ENCODE measurements around the gene APAF1. TPM values are rescaled to one million over a fixed set of nuclear protein-coding genes. Genes with fewer than 3 reads are reported as not detected.
A peak's percentile ranks its signal among the peaks of the same experiment; 100 is the strongest.

APAF1 gene
- total and polyA plus RNA-seq, 2 donors from 2014 or later = 4.6 to 16.1 TPM

- intact Hi-C loops (cut with DNase I) = no loop called here
- no peak overlapping the region for H3K9ac ChIP-seq (ENCODE audit: low read length in 3 of 3)
- H3K4me3 ChIP-seq (ENCODE audit: low read length in 3 of 3) = no peak overlapping the region
- FAIRE-seq (no peak), DNase-seq (no peak)
- no peak for TF ChIP-seq CTCF (IDR thresholded peaks at IDR 0.05; ENCODE audit: borderline replicate concordance, extremely low read depth, insufficient read depth)
- peaks cover 4 to 15% (median 9%) of the 10 kb centered on the region in 3 donors for H3K36me3 ChIP-seq (ENCODE audit: control insufficient read depth in 2 of 3, insufficient read depth in 3 of 3, low read length in 3 of 3)
- H3K27me3 ChIP-seq (ENCODE audit: control insufficient read depth, insufficient read depth, low read length) = no peaks in the 10 kb centered on the region
- H3K9me3 ChIP-seq (ENCODE audit: control insufficient read depth in 2 of 3, insufficient read depth in 1 of 3, low read length in 3 of 3) = no peaks in the 10 kb centered on the region
- no peaks in the 10 kb centered on the region for H3K4me1 ChIP-seq (ENCODE audit: control insufficient read depth in 2 of 3, insufficient read depth in 2 of 3, low read depth in 1 of 3, low read length in 3 of 3)
- H3K27ac ChIP-seq (ENCODE audit: low read depth in 2 of 2, low read length in 2 of 2) = no peak overlapping the region
Observed at GRCh38 chr12:98678946-98679610, 34.0 kb downstream of the APAF1 start.

GRCh38 chr12:98679611-98680005 lies 34.5 kb downstream of the APAF1 start:
- Histone ChIP-seq H3K36me3 (ENCODE audit: control insufficient read depth in 2 of 3, insufficient read depth in 3 of 3, low read length in 3 of 3) (peaks cover 4 to 18% (median 9%) of the 10 kb centered on the region in 3 donors), H3K9me3 (ENCODE audit: control insufficient read depth in 2 of 3, insufficient read depth in 1 of 3, low read length in 3 of 3) (no peaks in the 10 kb centered on the region), H3K27me3 (ENCODE audit: control insufficient read depth, insufficient read depth, low read length) (no peaks in the 10 kb centered on the region), H3K27ac (ENCODE audit: low read depth in 2 of 2, low read length in 2 of 2) (no peak overlapping the region), H3K9ac (ENCODE audit: low read length in 3 of 3) (no peak overlapping the region), H3K4me3 (ENCODE audit: low read length in 3 of 3) (no peak overlapping the region), H3K4me1 (ENCODE audit: control insufficient read depth in 2 of 3, insufficient read depth in 2 of 3, low read depth in 1 of 3, low read length in 3 of 3) (no peaks in the 10 kb centered on the region)
- FAIRE-seq = no peak
- intact Hi-C loops (cut with DNase I) = no loop called here
- no peak for TF ChIP-seq CTCF (IDR thresholded peaks at IDR 0.05; ENCODE audit: borderline replicate concordance, extremely low read depth, insufficient read depth)
- peak in 1 of 5 donors; percentile 68 for DNase-seq

GRCh38 chr12:98684199-98684598 lies 39.1 kb downstream of the APAF1 start:
- no peak for DNase-seq
- Histone ChIP-seq H3K36me3 (ENCODE audit: control insufficient read depth in 2 of 3, insufficient read depth in 3 of 3, low read length in 3 of 3) (peaks cover 4 to 20% (median 9%) of the 10 kb centered on the region in 3 donors), H3K4me3 (ENCODE audit: low read length in 3 of 3) (no peak overlapping the region), H3K27ac (ENCODE audit: low read depth in 2 of 2, low read length in 2 of 2) (no peak overlapping the region), H3K4me1 (ENCODE audit: control insufficient read depth in 2 of 3, insufficient read depth in 2 of 3, low read depth in 1 of 3, low read length in 3 of 3) (no peaks in the 10 kb centered on the region), H3K27me3 (ENCODE audit: control insufficient read depth, insufficient read depth, low read length) (no peaks in the 10 kb centered on the region), H3K9me3 (ENCODE audit: control insufficient read depth in 2 of 3, insufficient read depth in 1 of 3, low read length in 3 of 3) (no peaks in the 10 kb centered on the region), H3K9ac (ENCODE audit: low read length in 3 of 3) (no peak overlapping the region)
- intact Hi-C loops (cut with DNase I) = no loop called here
- TF ChIP-seq CTCF (IDR thresholded peaks at IDR 0.05; ENCODE audit: borderline replicate concordance, extremely low read depth, insufficient read depth) = no peak
- FAIRE-seq = no peak

- no peaks in the 10 kb centered on the region for H3K4me1 ChIP-seq (ENCODE audit: control insufficient read depth in 2 of 3, insufficient read depth in 2 of 3, low read depth in 1 of 3, low read length in 3 of 3)
- no peaks in the 10 kb centered on the region for H3K27me3 ChIP-seq (ENCODE audit: control insufficient read depth, insufficient read depth, low read length)
- H3K27ac ChIP-seq (ENCODE audit: low read depth in 2 of 2, low read length in 2 of 2) = no peak overlapping the region
- DNase-seq (no peak), FAIRE-seq (no peak)
- TF ChIP-seq CTCF (IDR thresholded peaks at IDR 0.05; ENCODE audit: borderline replicate concordance, extremely low read depth, insufficient read depth) = no peak
- intact Hi-C loops (cut with DNase I) = no loop called here
- peaks cover 4 to 17% (median 12%) of the 10 kb centered on the region in 3 donors for H3K36me3 ChIP-seq (ENCODE audit: control insufficient read depth in 2 of 3, insufficient read depth in 3 of 3, low read length in 3 of 3)
- H3K9ac ChIP-seq (ENCODE audit: low read length in 3 of 3) = no peak overlapping the region
- H3K4me3 ChIP-seq (ENCODE audit: low read length in 3 of 3) = no peak overlapping the region
- H3K9me3 ChIP-seq (ENCODE audit: control insufficient read depth in 2 of 3, insufficient read depth in 1 of 3, low read length in 3 of 3) = no peaks in the 10 kb centered on the region
Observed at GRCh38 chr12:98686603-98687002, 41.5 kb downstream of the APAF1 start.

All from kidney (tissue), 14 donors.